Activated naive CD4-positive, alpha-beta T cell treated with Interleukin-2 at 50 U/mL for 16 hours (primary cell): ENCODE measurements around the gene KCNG4.

Experiments used
- DNase-seq: peaks from one replicate; pipeline ENCODE4 v3.0.0-alpha.2; 2020

Gene KCNG4

GRCh38 chr16:84239909-84240308, at the start of gene KCNG4:
KCNG4 (minus strand) TSS chr16:84240012; CDS start chr16:84237485, 2,527 bp downstream.
- no peak for DNase-seq

- no peak for DNase-seq
Observed at GRCh38 chr16:84288902-84289301, 49.1 kb upstream of the KCNG4 start.

GRCh38 chr16:84286578-84287240, 46.9 kb upstream of the KCNG4 start:
- no peak for DNase-seq

- no peak for DNase-seq
Observed at GRCh38 chr16:84284154-84284722, 44.4 kb upstream of the KCNG4 start.

- DNase-seq = no peak
Observed at GRCh38 chr16:84283314-84284153, 43.7 kb upstream of the KCNG4 start.

- DNase-seq = no peak
Observed at GRCh38 chr16:84282533-84282932, 42.7 kb upstream of the KCNG4 start.

GRCh38 chr16:84281074-84281473, 41.3 kb upstream of the KCNG4 start:
- DNase-seq = no peak

- no peak for DNase-seq
Observed at GRCh38 chr16:84279881-84280280, 40.1 kb upstream of the KCNG4 start.

GRCh38 chr16:84278968-84279367, 39.2 kb upstream of the KCNG4 start:
- DNase-seq = no peak

- no peak for DNase-seq
Observed at GRCh38 chr16:84278333-84278732, 38.5 kb upstream of the KCNG4 start.

- peak; percentile 72 for DNase-seq
Observed at GRCh38 chr16:84277244-84277823, 37.5 kb upstream of the KCNG4 start.

GRCh38 chr16:84275585-84276151, 35.9 kb upstream of the KCNG4 start:
- no peak for DNase-seq

GRCh38 chr16:84274515-84274914, 34.7 kb upstream of the KCNG4 start:
- DNase-seq = no peak

GRCh38 chr16:84272740-84273320, 33.0 kb upstream of the KCNG4 start:
- DNase-seq = no peak

GRCh38 chr16:84271866-84272265, 32.1 kb upstream of the KCNG4 start:
- DNase-seq = no peak

GRCh38 chr16:84271037-84271436, 31.2 kb upstream of the KCNG4 start:
- DNase-seq = no peak

- DNase-seq = no peak
Observed at GRCh38 chr16:84270531-84270930, 30.7 kb upstream of the KCNG4 start.

- DNase-seq = no peak
Observed at GRCh38 chr16:84270071-84270470, 30.3 kb upstream of the KCNG4 start.

- DNase-seq = no peak
Observed at GRCh38 chr16:84268291-84269040, 28.7 kb upstream of the KCNG4 start.

GRCh38 chr16:84267380-84267779, 27.6 kb upstream of the KCNG4 start:
- no peak for DNase-seq

- DNase-seq = no peak
Observed at GRCh38 chr16:84266451-84266850, 26.6 kb upstream of the KCNG4 start.

- no peak for DNase-seq
Observed at GRCh38 chr16:84262939-84263338, 23.1 kb upstream of the KCNG4 start.
